HepG2 (cell line): ENCODE data around the gene ZNFX1. TPM values are rescaled to one million over a fixed set of nuclear protein-coding genes. Genes with fewer than 3 reads are reported as not detected.
A peak's percentile ranks its signal among the peaks of the same experiment; 100 is the strongest.

Experiments used
- AFF4 ChIP-seq: sonication (generic); formaldehyde crosslinking; IDR thresholded peaks from 2 replicates; pipeline ENCODE4 v1.4.0; 2020; ENCODE audit warnings: missing genetic modification reagents
- ARID4A ChIP-seq: sonication (generic); formaldehyde crosslinking; IDR thresholded peaks from 2 replicates; pipeline ENCODE4 v1.5.0; 2020; ENCODE audit warnings: mild to moderate bottlenecking, missing genetic modification reagents, borderline replicate concordance
- ATM ChIP-seq: fragments of 450-650 bp; IDR thresholded peaks from 2 replicates; pipeline ENCODE4 v1.7.1; 2017; ENCODE audit warnings: mild to moderate bottlenecking, borderline replicate concordance
- BCL6 ChIP-seq: IDR thresholded peaks from 2 replicates; pipeline ENCODE4 v1.6.1; 2016; ENCODE audit warnings: missing genetic modification reagents, missing compliant biosample characterization
- CERS6 ChIP-seq: sonication (generic); formaldehyde crosslinking; IDR thresholded peaks from 2 replicates; pipeline ENCODE4 v1.5.0; 2020; ENCODE audit warnings: missing genetic modification reagents
- KAT8 ChIP-seq: IDR thresholded peaks from 2 replicates; pipeline ENCODE4 v1.6.1; 2016; ENCODE audit warnings: missing genetic modification reagents, missing compliant biosample characterization
- NCOA1 ChIP-seq: sonication (generic); formaldehyde crosslinking; IDR thresholded peaks from 2 replicates; pipeline ENCODE4 v1.9.0; 2021; ENCODE audit warnings: missing genetic modification reagents
- PCBP1 ChIP-seq: fragments of 200-400 bp; formaldehyde crosslinking; IDR thresholded peaks from 2 replicates; pipeline ENCODE4 v1.6.1; 2017; ENCODE audit warnings: mild to moderate bottlenecking, low read depth, low read length, borderline replicate concordance
- RERE ChIP-seq: IDR thresholded peaks from 2 replicates; pipeline ENCODE4 v1.6.1; 2016; ENCODE audit warnings: low read depth, missing genetic modification reagents, missing compliant biosample characterization
- SP140L ChIP-seq: sonication (generic); formaldehyde crosslinking; IDR thresholded peaks from 2 replicates; pipeline ENCODE4 v1.4.0; 2020; ENCODE audit warnings: missing genetic modification reagents, borderline replicate concordance
- ZEB1 ChIP-seq: IDR thresholded peaks from 2 replicates; pipeline ENCODE4 v1.6.1; 2012; ENCODE audit warnings: mild to moderate bottlenecking, low read depth, inconsistent platforms; ENCODE audit not compliant: insufficient replicate concordance
- ZNF547 ChIP-seq: sonication (generic); formaldehyde crosslinking; IDR thresholded peaks from 2 replicates; pipeline ENCODE4 v1.5.1; 2020; ENCODE audit warnings: mild to moderate bottlenecking, missing genetic modification reagents
- ZNF724P ChIP-seq: sonication (generic); formaldehyde crosslinking; IDR thresholded peaks from 2 replicates; pipeline ENCODE4 v1.8.0; 2022; ENCODE audit warnings: missing genetic modification reagents, borderline replicate concordance
- ZNF773 ChIP-seq: sonication (generic); formaldehyde crosslinking; IDR thresholded peaks from 2 replicates; pipeline ENCODE4 v1.4.0; 2020; ENCODE audit warnings: missing genetic modification reagents, borderline replicate concordance
- polyA plus RNA-seq, 8 experiments: library from polyadenylated mRNA; depleted of rRNA in 3 of 8; stranded (reverse) in 7 of 8; unstranded in 1 of 8; fragments of >200 nt; fragmentation: Illumina TruSeq in 4 of 8; extraction: Trizol in 4 of 8; gene quantifications; 2 replicates each; pipeline versions ENCODE4 v1.2.1 to v1.2.3, GENCODE V29; 2011 to 2016; ENCODE audit warnings: low read depth in 4 of 8, missing spikeins in 1 of 8, mixed read lengths in 1 of 8; ENCODE audit not compliant: insufficient read depth in 1 of 8
- total RNA-seq, 5 experiments: library from RNA; depleted of rRNA; stranded (reverse); fragments of >200 nt; fragmentation: Illumina TruSeq; extraction: Trizol; gene quantifications; 2 replicates each; pipeline ENCODE4 v1.2.3, GENCODE V29; 2016; ENCODE audit warnings: low read depth in 1 of 5

The ZNFX1 gene
- total and polyA plus RNA-seq, 2 of the 13 experiments (the other 11 are each of a cell fraction or from before 2014, with no cell fraction given) = 2.9 to 11.1 TPM

- TF ChIP-seq CERS6 (no peak), SP140L (no peak), ZNF773 (CRISPR knock-in tag) (no peak), ZEB1 (no peak), RERE (no peak), BCL6 (CRISPR knock-in tag) (no peak), ATM (no peak), ARID4A (CRISPR knock-in tag) (no peak), NCOA1 (no peak), ZNF724P (CRISPR knock-in tag) (no peak), AFF4 (no peak), KAT8 (no peak), PCBP1 (peak; percentile 36; the same call in 1 of the 2 replicates), ZNF547 (CRISPR knock-in tag) (no peak)
These were observed 684 bp downstream of the ZNFX1 start (continued) for GRCh38 chr20:49276961-49277785.
